ENCODE results near the gene USP35. TPM values are rescaled to one million over a fixed set of nuclear protein-coding genes. Genes with fewer than 3 reads are reported as not detected.

Gene USP35
- polyA plus RNA-seq, 2 of the 4 experiments (the other 2 are of a cell fraction) = 3.8 to 5.8 TPM

- Histone ChIP-seq H3K9me3 (no peaks in the 10 kb centered on the region), H3K27ac (peak overlapping the region; percentile 80 to 93; a peak in 3 of 6 replicates), H3K4me1 (peaks cover 16% of the 10 kb centered on the region; the same call in 1 of the 3 replicates), H3K4me3 (peak overlapping the region; percentile 65), H3K4me2 (peak overlapping the region; percentile 78)
- DNase-seq (ENCODE audit: low read depth in 1 of 2, low spot score in 1 of 2) (no peak), FAIRE-seq (no peak), ATAC-seq (no peak)
- 84% methylated on average over 17 of the region's 17 CpGs for WGBS (ENCODE audit: missing lambda C conversion rate)
- ChIA-PET POLR2A (no interaction called here), CTCF (interaction anchor here (0.7 to 2.5 kb wide), 4 partner anchors 8 to 424 kb away, joined by 3 to 15 read pairs (median 4); no protein-coding TSS in a partner anchor)
- TF ChIP-seq TP53 (CRISPR knock-in tag; IDR thresholded peaks at IDR 0.05) (no peak), KDM5A (IDR thresholded peaks at IDR 0.05) (no peak), EHMT2 (IDR thresholded peaks at IDR 0.05; ENCODE audit: low read depth) (no peak), FOXS1 (CRISPR knock-in tag; IDR thresholded peaks at IDR 0.05) (no peak), ZFP36 (IDR thresholded peaks at IDR 0.05; ENCODE audit: borderline replicate concordance, partially characterized antibody) (no peak), HOXA7 (CRISPR knock-in tag; IDR thresholded peaks at IDR 0.05) (no peak), MYC (IDR thresholded peaks at IDR 0.05; ENCODE audit: borderline replicate concordance, low read length) (no peak), RARB (CRISPR knock-in tag; IDR thresholded peaks at IDR 0.05) (no peak), SREBF2 (IDR thresholded peaks at IDR 0.05) (no peak), CBX2 (IDR thresholded peaks at IDR 0.05; ENCODE audit: borderline replicate concordance, low read depth) (no peak), HOXB13 (CRISPR knock-in tag; IDR thresholded peaks at IDR 0.05; ENCODE audit: low read depth) (no peak), ATOH8 (CRISPR knock-in tag; IDR thresholded peaks at IDR 0.05; ENCODE audit: low read depth) (no peak), NPAS2 (CRISPR knock-in tag; IDR thresholded peaks at IDR 0.05; ENCODE audit: borderline replicate concordance) (no peak), MAFK (IDR thresholded peaks at IDR 0.05; ENCODE audit: partially characterized antibody) (no peak), ZNF302 (CRISPR knock-in tag; IDR thresholded peaks at IDR 0.05) (no peak), MAX (IDR thresholded peaks at IDR 0.05) (no peak)
- TF ChIP-seq, protein P1, sequence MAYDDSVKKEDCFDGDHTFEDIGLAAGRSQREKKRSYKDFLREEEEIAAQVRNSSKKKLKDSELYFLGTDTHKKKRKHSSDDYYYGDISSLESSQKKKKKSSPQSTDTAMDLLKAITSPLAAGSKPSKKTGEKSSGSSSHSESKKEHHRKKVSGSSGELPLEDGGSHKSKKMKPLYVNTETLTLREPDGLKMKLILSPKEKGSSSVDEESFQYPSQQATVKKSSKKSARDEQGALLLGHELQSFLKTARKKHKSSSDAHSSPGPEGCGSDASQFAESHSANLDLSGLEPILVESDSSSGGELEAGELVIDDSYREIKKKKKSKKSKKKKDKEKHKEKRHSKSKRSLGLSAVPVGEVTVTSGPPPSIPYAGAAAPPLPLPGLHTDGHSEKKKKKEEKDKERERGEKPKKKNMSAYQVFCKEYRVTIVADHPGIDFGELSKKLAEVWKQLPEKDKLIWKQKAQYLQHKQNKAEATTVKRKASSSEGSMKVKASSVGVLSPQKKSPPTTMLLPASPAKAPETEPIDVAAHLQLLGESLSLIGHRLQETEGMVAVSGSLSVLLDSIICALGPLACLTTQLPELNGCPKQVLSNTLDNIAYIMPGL (CRISPR knock-in tag; IDR thresholded peaks at IDR 0.05; ENCODE audit: borderline replicate concordance) = no peak
Observed at GRCh38 chr11:78140392-78141077, 48.2 kb upstream of the USP35 start.

DNA sequence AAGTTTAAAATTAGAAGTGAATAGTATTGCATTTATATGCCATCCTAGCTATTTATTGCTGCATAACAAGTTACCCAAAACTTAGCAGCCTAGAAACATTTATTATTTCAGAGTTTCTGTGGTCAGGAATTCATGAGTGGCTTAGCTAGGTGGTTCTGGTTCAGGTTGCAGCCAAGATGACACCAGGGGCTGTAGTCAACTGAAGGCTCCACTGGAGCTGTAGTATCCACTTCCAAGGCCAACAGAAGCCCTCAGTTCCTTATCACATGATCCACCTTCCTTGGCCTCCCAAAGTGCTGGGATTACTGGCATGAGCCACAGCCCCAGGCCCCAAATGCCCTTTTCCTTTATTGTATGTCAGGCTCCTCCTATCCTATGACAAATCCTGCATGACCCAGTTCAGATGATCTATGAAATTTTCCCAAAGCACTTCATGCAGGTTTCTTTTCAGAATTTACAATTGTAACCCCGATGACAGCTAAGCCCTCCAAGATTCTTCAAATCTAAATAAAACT, 43.2 kb upstream of the USP35 start:
- Histone ChIP-seq H3K4me2 (no peak overlapping the region), H3K4me1 (peaks cover 8% of the 10 kb centered on the region; the same call in 1 of the 3 replicates), H3K27ac (no peak overlapping the region), H3K4me3 (no peak overlapping the region), H3K9me3 (no peaks in the 10 kb centered on the region)
- ChIA-PET POLR2A (no interaction called here), CTCF (interaction anchor here (0.9 kb wide), 1 partner anchor 16 kb away, joined by 3 read pairs; no protein-coding TSS in a partner anchor)
- DNase-seq (ENCODE audit: low read depth in 1 of 2, low spot score in 1 of 2) = no peak
- FAIRE-seq = no peak
- TF ChIP-seq HEYL (CRISPR knock-in tag; IDR thresholded peaks at IDR 0.05) = no peak
- no peak for TF ChIP-seq FOSL2 (IDR thresholded peaks at IDR 0.05)
- no peak for TF ChIP-seq FOSL2 (CRISPR knock-in tag; IDR thresholded peaks at IDR 0.05)
- no peak for TF ChIP-seq CBX8 (IDR thresholded peaks at IDR 0.05)
- TF ChIP-seq USF2 (IDR thresholded peaks at IDR 0.05) = no peak
- TF ChIP-seq RARB (CRISPR knock-in tag; IDR thresholded peaks at IDR 0.05) = no peak
- TF ChIP-seq JUN (IDR thresholded peaks at IDR 0.05) = no peak
- no peak for TF ChIP-seq E2F6 (IDR thresholded peaks at IDR 0.05; ENCODE audit: borderline replicate concordance, low read depth)
- TF ChIP-seq CBX2 (IDR thresholded peaks at IDR 0.05; ENCODE audit: borderline replicate concordance, low read depth) = no peak
- TF ChIP-seq, protein P2, sequence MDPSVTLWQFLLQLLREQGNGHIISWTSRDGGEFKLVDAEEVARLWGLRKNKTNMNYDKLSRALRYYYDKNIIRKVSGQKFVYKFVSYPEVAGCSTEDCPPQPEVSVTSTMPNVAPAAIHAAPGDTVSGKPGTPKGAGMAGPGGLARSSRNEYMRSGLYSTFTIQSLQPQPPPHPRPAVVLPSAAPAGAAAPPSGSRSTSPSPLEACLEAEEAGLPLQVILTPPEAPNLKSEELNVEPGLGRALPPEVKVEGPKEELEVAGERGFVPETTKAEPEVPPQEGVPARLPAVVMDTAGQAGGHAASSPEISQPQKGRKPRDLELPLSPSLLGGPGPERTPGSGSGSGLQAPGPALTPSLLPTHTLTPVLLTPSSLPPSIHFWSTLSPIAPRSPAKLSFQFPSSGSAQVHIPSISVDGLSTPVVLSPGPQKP (IDR thresholded peaks at IDR 0.05; ENCODE audit: low read depth, low read length) = no peak
- TF ChIP-seq RFX5 (IDR thresholded peaks at IDR 0.05) = no peak
- ATAC-seq = no peak
- WGBS (ENCODE audit: missing lambda C conversion rate) = 82% methylated on average over 1 of the region's 1 CpG

Measured in A549 (cell line).